ENCODE data around the gene CTXND1.

Gene CTXND1

DNA sequence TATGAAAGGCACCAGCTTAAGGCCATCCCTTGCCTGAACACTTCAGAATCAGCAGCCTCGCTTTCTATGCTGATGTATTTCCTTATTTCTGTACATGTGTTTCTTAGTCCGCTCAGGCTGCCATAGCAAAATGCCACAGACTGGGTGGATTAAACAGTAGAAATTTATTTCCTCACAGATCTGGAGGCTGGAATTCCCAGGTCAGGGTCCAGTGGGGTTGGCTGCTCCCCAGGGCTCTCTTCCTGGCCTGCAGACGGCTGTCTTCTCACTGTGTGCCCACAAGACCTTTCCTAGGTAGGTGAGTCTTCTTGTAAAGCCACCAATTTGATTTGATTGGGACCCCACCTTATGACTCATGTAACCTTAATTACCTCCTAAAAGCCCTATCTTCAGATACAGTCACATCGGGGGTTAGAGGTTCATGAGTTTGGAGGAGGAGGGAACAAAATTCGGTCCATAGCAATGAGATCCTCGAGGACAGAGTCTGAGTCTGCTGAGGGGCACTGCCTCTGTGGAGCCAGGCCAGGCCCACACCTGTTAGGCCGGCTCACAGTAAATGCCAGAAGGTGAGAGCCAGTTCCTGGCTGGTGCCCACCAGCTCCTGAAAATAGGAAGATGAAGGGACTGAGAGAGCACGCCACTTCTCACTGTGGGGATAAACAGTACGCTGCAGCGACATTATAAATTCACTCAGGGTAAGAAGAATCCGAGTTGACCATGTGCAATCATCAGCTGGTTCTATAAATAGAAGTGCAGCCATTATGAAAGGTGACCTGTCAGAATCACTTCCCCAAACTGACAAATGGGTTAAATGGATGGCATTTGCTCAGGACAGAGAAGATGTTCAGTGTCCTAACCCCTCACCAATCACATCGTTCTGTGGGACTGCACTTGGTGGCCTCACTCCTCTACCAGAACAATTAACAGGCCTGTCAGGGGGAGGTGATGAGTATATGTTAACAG lies 41.1 kb downstream of the CTXND1 start:
- no peak for DNase-seq (ENCODE audit: extremely low read depth, low read depth)
- TF ChIP-seq, protein P1, sequence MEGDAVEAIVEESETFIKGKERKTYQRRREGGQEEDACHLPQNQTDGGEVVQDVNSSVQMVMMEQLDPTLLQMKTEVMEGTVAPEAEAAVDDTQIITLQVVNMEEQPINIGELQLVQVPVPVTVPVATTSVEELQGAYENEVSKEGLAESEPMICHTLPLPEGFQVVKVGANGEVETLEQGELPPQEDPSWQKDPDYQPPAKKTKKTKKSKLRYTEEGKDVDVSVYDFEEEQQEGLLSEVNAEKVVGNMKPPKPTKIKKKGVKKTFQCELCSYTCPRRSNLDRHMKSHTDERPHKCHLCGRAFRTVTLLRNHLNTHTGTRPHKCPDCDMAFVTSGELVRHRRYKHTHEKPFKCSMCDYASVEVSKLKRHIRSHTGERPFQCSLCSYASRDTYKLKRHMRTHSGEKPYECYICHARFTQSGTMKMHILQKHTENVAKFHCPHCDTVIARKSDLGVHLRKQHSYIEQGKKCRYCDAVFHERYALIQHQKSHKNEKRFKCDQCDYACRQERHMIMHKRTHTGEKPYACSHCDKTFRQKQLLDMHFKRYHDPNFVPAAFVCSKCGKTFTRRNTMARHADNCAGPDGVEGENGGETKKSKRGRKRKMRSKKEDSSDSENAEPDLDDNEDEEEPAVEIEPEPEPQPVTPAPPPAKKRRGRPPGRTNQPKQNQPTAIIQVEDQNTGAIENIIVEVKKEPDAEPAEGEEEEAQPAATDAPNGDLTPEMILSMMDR (IDR thresholded peaks at IDR 0.05; ENCODE audit: low read depth, low read length): no peak

DNA sequence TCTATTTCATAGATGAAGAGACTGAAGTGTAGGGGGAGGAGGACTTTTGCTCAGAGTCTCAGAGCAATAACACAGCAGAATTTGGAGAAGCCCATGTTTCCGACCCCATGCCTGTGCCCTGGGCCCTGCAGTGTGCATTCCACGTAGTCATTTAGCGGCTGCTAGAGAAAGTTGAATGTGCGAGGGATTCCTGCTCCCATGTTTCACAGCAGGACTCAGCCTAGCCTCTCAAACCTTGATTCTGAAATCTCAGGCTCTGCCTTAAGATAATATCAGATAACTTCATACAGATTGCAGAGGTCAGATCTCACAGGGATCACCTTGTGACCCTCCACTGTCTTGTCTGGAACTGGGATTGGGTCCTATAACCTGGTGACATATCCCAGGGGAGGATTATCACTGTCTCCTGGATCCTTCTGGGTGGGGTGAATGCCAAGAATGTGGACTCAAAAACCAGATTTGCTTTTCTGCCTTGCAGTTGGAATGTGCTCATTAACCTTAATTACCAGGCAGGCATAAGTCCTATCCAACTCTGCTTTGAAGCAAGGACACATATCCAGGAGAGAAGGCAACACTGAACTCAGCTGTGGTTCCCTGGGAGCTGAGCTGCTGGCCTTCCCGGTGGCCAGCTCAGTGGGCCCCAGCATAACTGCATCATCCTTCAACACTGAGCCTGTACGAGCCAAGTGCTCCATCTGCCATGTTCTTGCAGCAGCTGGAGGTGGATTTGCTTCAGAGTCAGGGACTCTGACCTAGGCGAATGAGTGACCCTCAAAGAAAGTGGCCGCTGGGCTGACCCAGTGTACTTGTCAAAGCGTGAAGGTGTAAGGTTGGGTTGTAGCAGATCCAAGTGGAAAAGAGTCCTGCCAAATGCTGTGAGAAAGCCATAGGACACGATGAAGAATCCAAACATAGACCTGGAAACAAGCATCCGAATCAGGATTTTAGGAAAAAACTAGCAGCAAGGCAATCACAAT lies 43.0 kb downstream of the CTXND1 start:
- no peak for DNase-seq (ENCODE audit: extremely low read depth, low read depth)
- TF ChIP-seq, protein P1 (IDR thresholded peaks at IDR 0.05; ENCODE audit: low read depth, low read length): no peak

- TF ChIP-seq, protein P1 (IDR thresholded peaks at IDR 0.05; ENCODE audit: low read depth, low read length): no peak
Observed at GRCh38 chr15:80207887-80208286, 44.1 kb downstream of the CTXND1 start.

DNA sequence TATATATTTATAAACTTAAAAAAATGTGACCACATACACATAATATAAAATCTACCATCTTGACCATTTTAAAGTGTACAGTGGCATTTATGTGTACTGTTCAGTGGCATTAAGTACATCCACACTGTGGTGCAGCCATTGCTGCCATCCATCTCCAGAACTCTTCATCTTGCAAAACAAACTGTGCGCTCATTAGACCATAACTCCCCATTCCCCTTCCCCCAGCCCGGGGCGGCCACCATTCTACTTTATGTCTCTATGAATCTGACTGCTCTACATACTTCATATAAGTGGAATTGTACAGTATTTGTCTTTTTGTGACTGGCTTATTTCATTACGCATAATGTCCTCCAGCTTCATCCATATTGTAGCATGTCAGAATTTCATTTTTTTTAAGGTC lies 47.8 kb downstream of the CTXND1 start:
- TF ChIP-seq, protein P1 (IDR thresholded peaks at IDR 0.05; ENCODE audit: low read depth, low read length): no peak
- no peak for DNase-seq (ENCODE audit: extremely low read depth, low read depth)

More at GRCh38 chr15:80207887-80208286, 44.1 kb downstream of the CTXND1 start:
- DNase-seq (ENCODE audit: extremely low read depth, low read depth): no peak

- TF ChIP-seq, protein P1 (IDR thresholded peaks at IDR 0.05; ENCODE audit: low read depth, low read length): no peak
- no peak for DNase-seq (ENCODE audit: extremely low read depth, low read depth)
Observed at GRCh38 chr15:80203361-80203885, 48.6 kb downstream of the CTXND1 start.

DNA sequence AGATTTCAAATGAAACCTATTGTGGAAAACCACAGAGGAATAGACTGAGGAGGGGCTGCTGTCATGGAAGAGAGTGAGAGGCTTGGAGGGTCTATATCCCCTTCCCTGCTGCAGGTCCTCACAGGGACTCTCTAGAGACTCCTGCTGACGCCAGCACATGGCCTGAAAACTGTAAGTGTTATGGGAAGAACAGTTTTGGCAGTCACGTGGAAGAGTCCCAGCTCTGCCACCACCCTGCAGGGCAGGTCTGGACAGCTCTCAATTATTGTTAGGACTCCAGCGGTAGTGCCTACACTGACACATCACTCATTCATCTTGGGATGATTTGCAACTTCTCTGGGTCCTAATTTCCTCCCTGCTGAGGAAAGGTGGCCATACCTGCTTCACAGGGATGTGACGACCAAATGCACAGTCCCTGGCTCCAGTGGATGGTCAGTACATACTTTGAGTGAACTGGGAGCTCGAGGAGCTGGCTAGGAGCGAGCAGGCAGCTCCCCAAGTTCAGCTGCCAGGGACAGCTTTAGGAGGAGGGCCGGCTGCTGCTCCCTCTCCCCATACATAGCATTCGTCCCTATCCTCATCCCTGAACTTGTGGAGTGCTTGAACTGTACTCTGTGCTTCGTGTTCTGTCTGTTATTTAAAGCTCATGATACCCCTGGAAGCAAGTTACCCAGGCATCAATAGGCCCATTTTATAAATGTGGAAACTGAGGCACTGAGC lies 49.2 kb downstream of the CTXND1 start:
- no peak for DNase-seq (ENCODE audit: extremely low read depth, low read depth)
- TF ChIP-seq, protein P1 (IDR thresholded peaks at IDR 0.05; ENCODE audit: low read depth, low read length): no peak

Data from AG09319 (cell line).